Measurements from ENCODE around the gene ENPP6.

ENPP6 gene

GRCh38 chr4:184232975-184233374 is 15.3 kb upstream of the ENPP6 start:
- Mint-ChIP-seq H3K27me3 (ENCODE audit: low read depth, poor library complexity) (peaks cover 9% of the 10 kb centered on the region), H3K4me3 (no peak overlapping the region), H3K27ac (no peak overlapping the region), H3K4me1 (peaks cover 16% of the 10 kb centered on the region), H3K9me3 (peaks cover 12% of the 10 kb centered on the region), H3K36me3 (ENCODE audit: low read depth) (no peaks in the 10 kb centered on the region)
- TF ChIP-seq CTCF (IDR thresholded peaks at IDR 0.05) = no peak
- DNase-seq = no peak

GRCh38 chr4:184232202-184232601 is 14.5 kb upstream of the ENPP6 start:
- no peak for TF ChIP-seq CTCF (IDR thresholded peaks at IDR 0.05)
- Mint-ChIP-seq H3K4me1 (peaks cover 16% of the 10 kb centered on the region), H3K36me3 (ENCODE audit: low read depth) (no peaks in the 10 kb centered on the region), H3K27ac (no peak overlapping the region), H3K9me3 (peaks cover 12% of the 10 kb centered on the region), H3K27me3 (ENCODE audit: low read depth, poor library complexity) (peaks cover 9% of the 10 kb centered on the region), H3K4me3 (no peak overlapping the region)
- DNase-seq = no peak

GRCh38 chr4:184231573-184231972 is 13.9 kb upstream of the ENPP6 start:
- no peaks in the 10 kb centered on the region for H3K36me3 Mint-ChIP-seq (ENCODE audit: low read depth)
- H3K4me1 Mint-ChIP-seq = peaks cover 16% of the 10 kb centered on the region
- H3K27me3 Mint-ChIP-seq (ENCODE audit: low read depth, poor library complexity) = peaks cover 9% of the 10 kb centered on the region
- peaks cover 12% of the 10 kb centered on the region for H3K9me3 Mint-ChIP-seq
- no peak overlapping the region for H3K4me3 Mint-ChIP-seq
- TF ChIP-seq CTCF (IDR thresholded peaks at IDR 0.05) = no peak
- no peak overlapping the region for H3K27ac Mint-ChIP-seq
- DNase-seq = no peak

GRCh38 chr4:184228056-184228705 is 10.5 kb upstream of the ENPP6 start:
- H3K27ac Mint-ChIP-seq = no peak overlapping the region
- H3K27me3 Mint-ChIP-seq (ENCODE audit: low read depth, poor library complexity) = peaks cover 5% of the 10 kb centered on the region
- no peak for TF ChIP-seq CTCF (IDR thresholded peaks at IDR 0.05)
- DNase-seq = no peak
- no peaks in the 10 kb centered on the region for H3K36me3 Mint-ChIP-seq (ENCODE audit: low read depth)
- no peaks in the 10 kb centered on the region for H3K4me1 Mint-ChIP-seq
- no peak overlapping the region for H3K4me3 Mint-ChIP-seq
- H3K9me3 Mint-ChIP-seq = peaks cover 10% of the 10 kb centered on the region

- TF ChIP-seq CTCF (IDR thresholded peaks at IDR 0.05) = no peak
- H3K4me3 Mint-ChIP-seq = no peak overlapping the region
- H3K27me3 Mint-ChIP-seq (ENCODE audit: low read depth, poor library complexity) = peaks cover 13% of the 10 kb centered on the region
- no peak overlapping the region for H3K27ac Mint-ChIP-seq
- DNase-seq = no peak
- peaks cover 16% of the 10 kb centered on the region for H3K9me3 Mint-ChIP-seq
- no peaks in the 10 kb centered on the region for H3K36me3 Mint-ChIP-seq (ENCODE audit: low read depth)
- H3K4me1 Mint-ChIP-seq = peaks cover 18% of the 10 kb centered on the region
Measured at GRCh38 chr4:184216515-184216914, 1.2 kb downstream of the ENPP6 start.

GRCh38 chr4:184215709-184216328 is 1.9 kb downstream of the ENPP6 start:
- no peak for TF ChIP-seq CTCF (IDR thresholded peaks at IDR 0.05)
- Mint-ChIP-seq H3K4me1 (peaks cover 18% of the 10 kb centered on the region), H3K27me3 (ENCODE audit: low read depth, poor library complexity) (peaks cover 13% of the 10 kb centered on the region), H3K9me3 (peaks cover 19% of the 10 kb centered on the region), H3K27ac (no peak overlapping the region), H3K36me3 (ENCODE audit: low read depth) (no peaks in the 10 kb centered on the region), H3K4me3 (no peak overlapping the region)
- DNase-seq = peak; percentile 10
